ENCODE results near the gene CDH4.

Gene CDH4

GRCh38 chr20:61856626-61857413, 604.8 kb downstream of the CDH4 start:
- no peak for DNase-seq

GRCh38 chr20:61857414-61857775, 605.3 kb downstream of the CDH4 start:
- DNase-seq, result no peak

- DNase-seq, result no peak
Measured at GRCh38 chr20:61857884-61858283, 605.8 kb downstream of the CDH4 start.

- DNase-seq, result no peak
Measured at GRCh38 chr20:61859767-61860166, 607.7 kb downstream of the CDH4 start.

GRCh38 chr20:61860260-61860987, 608.4 kb downstream of the CDH4 start:
- no peak for DNase-seq

- no peak for DNase-seq
Measured at GRCh38 chr20:61861054-61861841, 609.2 kb downstream of the CDH4 start.

- DNase-seq, result no peak
Measured at GRCh38 chr20:61861858-61862257, 609.8 kb downstream of the CDH4 start.

- no peak for DNase-seq
Measured at GRCh38 chr20:61862881-61863280, 610.8 kb downstream of the CDH4 start.

GRCh38 chr20:61864481-61864880, 612.4 kb downstream of the CDH4 start:
- no peak for DNase-seq

- no peak for DNase-seq
Measured at GRCh38 chr20:61865353-61865752, 613.3 kb downstream of the CDH4 start.

GRCh38 chr20:61866165-61866564, 614.1 kb downstream of the CDH4 start:
- no peak for DNase-seq

GRCh38 chr20:61868006-61868405, 615.9 kb downstream of the CDH4 start:
- no peak for DNase-seq

- no peak for DNase-seq
Measured at GRCh38 chr20:61868466-61869090, 616.5 kb downstream of the CDH4 start.

- no peak for DNase-seq
Measured at GRCh38 chr20:61869750-61870507, 617.9 kb downstream of the CDH4 start.

- DNase-seq, result no peak
Measured at GRCh38 chr20:61871160-61871559, 619.1 kb downstream of the CDH4 start.

- DNase-seq, result no peak
Measured at GRCh38 chr20:61871913-61872312, 619.9 kb downstream of the CDH4 start.

GRCh38 chr20:61872371-61872900, 620.4 kb downstream of the CDH4 start:
- no peak for DNase-seq

GRCh38 chr20:61873651-61874420, 621.8 kb downstream of the CDH4 start:
- DNase-seq, result no peak

GRCh38 chr20:61874421-61875068, 622.5 kb downstream of the CDH4 start:
- DNase-seq, result peak; percentile 48

GRCh38 chr20:61875221-61875885, 623.3 kb downstream of the CDH4 start:
- no peak for DNase-seq
